HepG2 (cell line): ENCODE data around the gene MAPK10. TPM values are rescaled to one million over a fixed set of nuclear protein-coding genes. Genes with fewer than 3 reads are reported as not detected.

ENCODE experiments used
- ATAC-seq: fragments of 200-7000 bp; cut with Tn5 transposase; 3 replicates; pipeline ENCODE4 v1.9.1; 2020; ENCODE audit warnings: mild to moderate bottlenecking, moderate library complexity
- BruUV-seq: library from RNA; stranded (reverse); fragments of 400-500 nt; replicated peaks from 2 replicates; lab custom pipeline; 2021; lab: Mats Ljungman, UMichigan
- CTCF ChIA-PET: fragments of 300-600 bp; formaldehyde crosslinking; extraction: SDS; loops from one replicate; lab custom pipeline; 2021; ENCODE audit warnings: low total read pairs, inconsistent platforms, low intra/inter-chr PET ratio; lab: Yijun Ruan, JAX
- POLR2A ChIA-PET: fragments of 350-600 bp; sonication (Branson Sonifier 250); formaldehyde crosslinking; loops from one replicate; lab custom pipeline; 2020; ENCODE audit warnings: antibody characterized with exemption, inconsistent platforms; lab: Yijun Ruan, JAX
- DNase-seq: peaks from one replicate; pipeline ENCODE4 v3.0.0-alpha.2; 2015; ENCODE audit warnings: low spot score
- FAIRE-seq: peaks from 3 replicates; lab custom pipeline; 2011; peaks lifted over from hg19 to GRCh38; lab: Jason Lieb, UNC
- H2AFZ ChIP-seq: one replicate; pipeline ENCODE4 v1.6.1; 2011; ENCODE audit warnings: low read length, inconsistent platforms
- H3K27ac ChIP-seq: fragments of 300-600 bp; 3 replicates; pipeline ENCODE4 v1.8.0; 2011; ENCODE audit warnings: mixed run types, mild to moderate bottlenecking, mixed read lengths, low read length, inconsistent platforms; ENCODE audit not compliant: insufficient read depth; ENCODE audit errors: extremely low read length
- H3K27me3 ChIP-seq, 2 experiments: fragments of 200-600 bp in 1 of 2; 2 replicates in 1 of 2; 3 replicates in 1 of 2; pipeline versions ENCODE4 v1.6.0 to v1.8.0; 2011; ENCODE audit warnings: low read length in 2 of 2, mild to moderate bottlenecking in 2 of 2, moderate library complexity in 2 of 2, inconsistent platforms in 1 of 2; ENCODE audit not compliant: insufficient read depth in 2 of 2, control insufficient read depth in 1 of 2
- H3K36me3 ChIP-seq, 2 experiments: fragments of 200-600 bp in 1 of 2; replicated peaks in 1 of 2; 2 replicates in 1 of 2; 3 replicates in 1 of 2; pipeline versions ENCODE4 v1.5.1 to v1.8.0; 2011; ENCODE audit warnings: low read length in 2 of 2, inconsistent platforms in 1 of 2; ENCODE audit not compliant: insufficient read depth in 2 of 2, control insufficient read depth in 1 of 2
- H3K4me1 ChIP-seq: 2 replicates; pipeline ENCODE4 v1.5.1; 2012; ENCODE audit warnings: low read length, inconsistent platforms; ENCODE audit not compliant: insufficient read depth
- H3K4me2 ChIP-seq: 2 replicates; pipeline ENCODE4 v1.6.0; 2011; ENCODE audit warnings: low read depth, low read length, inconsistent platforms
- H3K4me3 ChIP-seq, 3 experiments: fragments of 200-600 bp in 1 of 3; sonication (generic), shearing (Covaris generic) in 1 of 3; replicated peaks in 1 of 3; 2 replicates each; pipeline ENCODE4 v1.5.1; 2011 to 2016; ENCODE audit warnings: low read length in 3 of 3, inconsistent platforms in 2 of 3, low read depth in 2 of 3, mild to moderate bottlenecking in 2 of 3, control low read depth in 1 of 3, mixed read lengths in 1 of 3; ENCODE audit not compliant: insufficient read depth in 1 of 3
- H3K79me2 ChIP-seq: one replicate; pipeline ENCODE4 v1.6.1; 2011; ENCODE audit warnings: low read length, inconsistent platforms; ENCODE audit not compliant: insufficient read depth
- H3K9ac ChIP-seq: 2 replicates; pipeline ENCODE4 v1.6.0; 2011; ENCODE audit warnings: mild to moderate bottlenecking, low read depth, low read length, inconsistent platforms; ENCODE audit not compliant: insufficient read depth
- H3K9me3 ChIP-seq: 2 replicates; pipeline ENCODE4 v1.5.1; 2012; ENCODE audit warnings: mild to moderate bottlenecking, low read length
- H4K20me1 ChIP-seq: 2 replicates; pipeline ENCODE4 v1.6.0; 2011; ENCODE audit warnings: inconsistent platforms, mild to moderate bottlenecking, low read length, moderate library complexity; ENCODE audit not compliant: insufficient read depth
- ARID2 ChIP-seq: sonication (generic); formaldehyde crosslinking; IDR thresholded peaks from 2 replicates; pipeline ENCODE4 v1.8.1; 2022; ENCODE audit warnings: mild to moderate bottlenecking, missing genetic modification reagents, borderline replicate concordance
- CBX5 ChIP-seq: sonication (generic); formaldehyde crosslinking; IDR thresholded peaks from 2 replicates; pipeline ENCODE4 v1.4.0; 2020; ENCODE audit warnings: missing genetic modification reagents, borderline replicate concordance
- CTCF ChIP-seq: sonication (generic); formaldehyde crosslinking; IDR thresholded peaks from 2 replicates; pipeline ENCODE4 v1.5.0; 2020; ENCODE audit warnings: mild to moderate bottlenecking, missing genetic modification reagents, moderate library complexity
- FOXM1 ChIP-seq: sonication (generic); formaldehyde crosslinking; IDR thresholded peaks from 2 replicates; pipeline ENCODE4 v1.5.0; 2020; ENCODE audit warnings: missing genetic modification reagents
- HNRNPLL ChIP-seq: fragments of 200-400 bp; formaldehyde crosslinking; IDR thresholded peaks from 2 replicates; pipeline ENCODE4 v1.6.1; 2017; ENCODE audit warnings: mild to moderate bottlenecking, low read depth, low read length; ENCODE audit not compliant: poor library complexity, severe bottlenecking
- KLF16 ChIP-seq, 2 experiments: sonication (generic) in 1 of 2; formaldehyde crosslinking in 1 of 2; IDR thresholded peaks; 2 replicates each; pipeline versions ENCODE4 v1.6.1 to v1.8.0; 2016 to 2023; ENCODE audit warnings: missing genetic modification reagents in 2 of 2, missing compliant biosample characterization in 1 of 2
- PRPF4 ChIP-seq: fragments of 200-400 bp; formaldehyde crosslinking; IDR thresholded peaks from 2 replicates; pipeline ENCODE4 v1.6.1; 2016; ENCODE audit warnings: low read length, low read depth; ENCODE audit not compliant: poor library complexity, severe bottlenecking
- THAP9 ChIP-seq: sonication (generic); formaldehyde crosslinking; IDR thresholded peaks from 2 replicates; pipeline ENCODE4; 2020; ENCODE audit warnings: missing genetic modification reagents, mild to moderate bottlenecking, borderline replicate concordance
- ZBTB39 ChIP-seq: sonication (generic); formaldehyde crosslinking; IDR thresholded peaks from 2 replicates; pipeline ENCODE4 v1.5.0; 2020; ENCODE audit warnings: missing genetic modification reagents
- ZNF207 ChIP-seq: fragments of 450-650 bp; IDR thresholded peaks from 2 replicates; pipeline ENCODE4 v1.6.1; 2016; ENCODE audit warnings: antibody characterized with exemption, borderline replicate concordance
- ZNF530 ChIP-seq: sonication (generic); formaldehyde crosslinking; IDR thresholded peaks from 2 replicates; pipeline ENCODE4 v1.5.0; 2020; ENCODE audit warnings: low read depth, mild to moderate bottlenecking, missing genetic modification reagents
- ZNF615 ChIP-seq: sonication (generic); formaldehyde crosslinking; IDR thresholded peaks from 2 replicates; pipeline ENCODE4 v1.5.0; 2020; ENCODE audit warnings: mild to moderate bottlenecking, missing genetic modification reagents, borderline replicate concordance
- ZNF670 ChIP-seq: sonication (generic); formaldehyde crosslinking; IDR thresholded peaks from 2 replicates; pipeline ENCODE4 v1.8.0; 2022; ENCODE audit warnings: mild to moderate bottlenecking, missing genetic modification reagents, borderline replicate concordance
- ZNF780A ChIP-seq: sonication (generic); formaldehyde crosslinking; IDR thresholded peaks from 2 replicates; pipeline ENCODE4 v1.8.0; 2022; ENCODE audit warnings: mild to moderate bottlenecking, missing genetic modification reagents, moderate library complexity
- ZNF781 ChIP-seq: sonication (generic); formaldehyde crosslinking; IDR thresholded peaks from 2 replicates; pipeline ENCODE4 v1.5.1; 2020; ENCODE audit warnings: borderline replicate concordance, mild to moderate bottlenecking, missing genetic modification reagents; ENCODE audit errors: not compliant biosample characterization
- ZNF891 ChIP-seq: sonication (generic); formaldehyde crosslinking; IDR thresholded peaks from 2 replicates; pipeline ENCODE4 v1.5.0; 2020; ENCODE audit warnings: mild to moderate bottlenecking, missing genetic modification reagents
- WGBS: methylation state at CpG from one replicate; pipeline ENCODE4 v1.1.6; 2017; ENCODE audit warnings: low lambda C conversion rate; 5-methylcytosine and 5-hydroxymethylcytosine counted together
- in situ Hi-C: cut with HindIII; loops from 2 replicates; pipeline ENCODE4 v1.10.0; 2017; ENCODE audit warnings: low pct_unique_long_range_greater_than_20kb; ENCODE audit not compliant: extremely low pct_ligation_motif_present
- intact Hi-C: fragments of 100-400 bp; cut with micrococcal nuclease; formaldehyde crosslinking; loops from one replicate; pipeline ENCODE4 v1.10.0; 2022; ENCODE audit not compliant: unreplicated experiment
- polyA plus RNA-seq, 8 experiments: library from polyadenylated mRNA; depleted of rRNA in 3 of 8; stranded (reverse) in 7 of 8; unstranded in 1 of 8; fragments of >200 nt; fragmentation: Illumina TruSeq in 4 of 8; extraction: Trizol in 4 of 8; gene quantifications; 2 replicates each; pipeline versions ENCODE4 v1.2.1 to v1.2.3, GENCODE V29; 2011 to 2016; ENCODE audit warnings: low read depth in 4 of 8, missing spikeins in 1 of 8, mixed read lengths in 1 of 8; ENCODE audit not compliant: insufficient read depth in 1 of 8
- total RNA-seq, 5 experiments: library from RNA; depleted of rRNA; stranded (reverse); fragments of >200 nt; fragmentation: Illumina TruSeq; extraction: Trizol; gene quantifications; 2 replicates each; pipeline ENCODE4 v1.2.3, GENCODE V29; 2016; ENCODE audit warnings: low read depth in 1 of 5

MAPK10 gene
- total and polyA plus RNA-seq, 2 of the 13 experiments (the other 11 are each of a cell fraction or from before 2014, with no cell fraction given): not detected

GRCh38 chr4:86242677-86243076 is 117.2 kb downstream of the MAPK10 start (continued):
- TF ChIP-seq ARID2 (CRISPR knock-in tag): no peak
- TF ChIP-seq KLF16 (CRISPR knock-in tag; IDR thresholded peaks at IDR 0.05): no peak
- no peak for TF ChIP-seq ZNF891
- TF ChIP-seq ZNF615 (CRISPR knock-in tag): no peak

- DNase-seq (no peak), FAIRE-seq (no peak), ATAC-seq (no peak)
- 26% methylated on average over 5 of the region's 5 CpGs for WGBS
- Histone ChIP-seq H3K9me3 (no peaks in the 10 kb centered on the region), H3K27ac (no peak overlapping the region), H3K27me3 (no peaks in the 10 kb centered on the region), H3K9ac (no peak overlapping the region), H2AFZ (no peak overlapping the region), H3K4me3 (no peak overlapping the region), H3K4me2 (no peak overlapping the region), H3K79me2 (no peaks in the 10 kb centered on the region), H3K36me3 (no peaks in the 10 kb centered on the region), H3K4me1 (no peaks in the 10 kb centered on the region), H4K20me1 (no peaks in the 10 kb centered on the region)
- in situ Hi-C loops: no loop called here
- ChIA-PET CTCF (no interaction called here), POLR2A (no interaction called here)
- no TSS peak for BruUV-seq
- intact Hi-C loops: no loop called here
- TF ChIP-seq FOXM1 (CRISPR knock-in tag): no peak
- no peak for TF ChIP-seq HNRNPLL
- TF ChIP-seq THAP9 (CRISPR knock-in tag): no peak
- no peak for TF ChIP-seq ZBTB39 (CRISPR knock-in tag)
- TF ChIP-seq PRPF4: no peak
- no peak for TF ChIP-seq CTCF (CRISPR knock-in tag)
- no peak for TF ChIP-seq ZNF781
- TF ChIP-seq ZNF780A: no peak
- TF ChIP-seq ZNF670: no peak
- no peak for TF ChIP-seq ZNF207
- no peak for TF ChIP-seq ZNF530 (CRISPR knock-in tag)
- no peak for TF ChIP-seq CBX5 (CRISPR knock-in tag)
Measured at GRCh38 chr4:86235549-86235948, 124.3 kb downstream of the MAPK10 start.
